Ishikawa (cell line): ENCODE data around the gene HS3ST5.

Experiments used
- CEBPB ChIP-seq: IDR thresholded peaks from 2 replicates; pipeline ENCODE4 v1.6.1; 2012
- CREB1 ChIP-seq: IDR thresholded peaks from 2 replicates; pipeline ENCODE4 v1.6.1; 2012; ENCODE audit warnings: low read depth
- EGR1 ChIP-seq: IDR thresholded peaks from 2 replicates; pipeline ENCODE4 v1.6.1; 2012
- EP300 ChIP-seq: IDR thresholded peaks from 2 replicates; pipeline ENCODE4 v1.6.1; 2012; ENCODE audit warnings: borderline replicate concordance
- FOXM1 ChIP-seq: IDR thresholded peaks from 2 replicates; pipeline ENCODE4 v1.6.1; 2012; ENCODE audit warnings: low read depth, borderline replicate concordance
- MAX ChIP-seq: IDR thresholded peaks from 2 replicates; pipeline ENCODE4 v1.6.1; 2012
- NFIC ChIP-seq: IDR thresholded peaks from 2 replicates; pipeline ENCODE4 v1.6.1; 2012
- RAD21 ChIP-seq: IDR thresholded peaks from 2 replicates; pipeline ENCODE4 v1.6.1; 2012; ENCODE audit warnings: low read depth
- TAF1 ChIP-seq: IDR thresholded peaks from 2 replicates; pipeline ENCODE4 v1.6.1; 2012; ENCODE audit warnings: low read depth, mild to moderate bottlenecking
- TCF12 ChIP-seq: IDR thresholded peaks from 2 replicates; pipeline ENCODE4 v1.6.1; 2012; ENCODE audit warnings: low read depth
- TEAD4 ChIP-seq: IDR thresholded peaks from 2 replicates; pipeline ENCODE4 v1.6.1; 2012
- USF1 ChIP-seq: IDR thresholded peaks from 2 replicates; pipeline ENCODE4 v1.6.1; 2012
- YY1 ChIP-seq: IDR thresholded peaks from 2 replicates; pipeline ENCODE4 v1.6.1; 2012; ENCODE audit warnings: low read depth
- ZBTB7A ChIP-seq: IDR thresholded peaks from 2 replicates; pipeline ENCODE4 v1.6.1; 2012; ENCODE audit warnings: low read depth
- TF ChIP-seq, protein P1 (sequence below): IDR thresholded peaks from 2 replicates; pipeline ENCODE4 v1.6.1; 2012; ENCODE audit warnings: low read depth, mild to moderate bottlenecking

Gene HS3ST5

GRCh38 chr6:114323784-114324183 lies 19.0 kb downstream of the HS3ST5 start:
- TF ChIP-seq ZBTB7A (no peak), TAF1 (no peak), FOXM1 (no peak), TCF12 (no peak), USF1 (no peak), EGR1 (no peak)
- TF ChIP-seq, protein P1, sequence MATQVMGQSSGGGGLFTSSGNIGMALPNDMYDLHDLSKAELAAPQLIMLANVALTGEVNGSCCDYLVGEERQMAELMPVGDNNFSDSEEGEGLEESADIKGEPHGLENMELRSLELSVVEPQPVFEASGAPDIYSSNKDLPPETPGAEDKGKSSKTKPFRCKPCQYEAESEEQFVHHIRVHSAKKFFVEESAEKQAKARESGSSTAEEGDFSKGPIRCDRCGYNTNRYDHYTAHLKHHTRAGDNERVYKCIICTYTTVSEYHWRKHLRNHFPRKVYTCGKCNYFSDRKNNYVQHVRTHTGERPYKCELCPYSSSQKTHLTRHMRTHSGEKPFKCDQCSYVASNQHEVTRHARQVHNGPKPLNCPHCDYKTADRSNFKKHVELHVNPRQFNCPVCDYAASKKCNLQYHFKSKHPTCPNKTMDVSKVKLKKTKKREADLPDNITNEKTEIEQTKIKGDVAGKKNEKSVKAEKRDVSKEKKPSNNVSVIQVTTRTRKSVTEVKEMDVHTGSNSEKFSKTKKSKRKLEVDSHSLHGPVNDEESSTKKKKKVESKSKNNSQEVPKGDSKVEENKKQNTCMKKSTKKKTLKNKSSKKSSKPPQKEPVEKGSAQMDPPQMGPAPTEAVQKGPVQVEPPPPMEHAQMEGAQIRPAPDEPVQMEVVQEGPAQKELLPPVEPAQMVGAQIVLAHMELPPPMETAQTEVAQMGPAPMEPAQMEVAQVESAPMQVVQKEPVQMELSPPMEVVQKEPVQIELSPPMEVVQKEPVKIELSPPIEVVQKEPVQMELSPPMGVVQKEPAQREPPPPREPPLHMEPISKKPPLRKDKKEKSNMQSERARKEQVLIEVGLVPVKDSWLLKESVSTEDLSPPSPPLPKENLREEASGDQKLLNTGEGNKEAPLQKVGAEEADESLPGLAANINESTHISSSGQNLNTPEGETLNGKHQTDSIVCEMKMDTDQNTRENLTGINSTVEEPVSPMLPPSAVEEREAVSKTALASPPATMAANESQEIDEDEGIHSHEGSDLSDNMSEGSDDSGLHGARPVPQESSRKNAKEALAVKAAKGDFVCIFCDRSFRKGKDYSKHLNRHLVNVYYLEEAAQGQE = no peak

DNA sequence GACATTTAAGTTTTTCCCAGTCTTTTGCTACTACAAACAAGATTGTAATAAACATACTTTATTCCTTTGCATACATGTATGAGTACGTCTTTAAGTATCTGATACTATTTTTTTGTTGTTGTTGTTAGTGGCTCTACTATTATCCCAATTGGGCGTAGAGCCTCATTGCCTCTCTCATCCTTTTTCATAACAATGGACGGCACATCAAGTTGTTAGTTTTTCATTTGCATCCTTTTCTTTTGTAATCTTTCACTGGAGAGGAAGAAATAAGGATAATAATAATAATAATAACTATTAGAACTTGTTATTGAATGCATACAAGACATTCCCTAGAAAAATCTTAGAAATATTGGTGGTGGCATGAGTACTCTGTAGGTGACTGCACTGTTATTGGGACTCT lies 23.1 kb downstream of the HS3ST5 start:
- TF ChIP-seq NFIC (no peak), CEBPB (no peak), TCF12 (no peak), EGR1 (no peak), USF1 (no peak), YY1 (no peak), MAX (no peak), ZBTB7A (no peak), RAD21 (no peak), CREB1 (no peak), TAF1 (no peak), FOXM1 (no peak), EP300 (no peak), TEAD4 (no peak)
- TF ChIP-seq, protein P1 = no peak

GRCh38 chr6:114315831-114316595 lies 26.8 kb downstream of the HS3ST5 start:
- no peak for TF ChIP-seq CREB1
- TF ChIP-seq RAD21 = no peak
- TF ChIP-seq TAF1 = no peak
- TF ChIP-seq EGR1 = no peak
- no peak for TF ChIP-seq TCF12
- TF ChIP-seq NFIC = no peak
- no peak for TF ChIP-seq TEAD4
- TF ChIP-seq FOXM1 = no peak
- TF ChIP-seq YY1 = no peak
- TF ChIP-seq, protein P1 = no peak
- TF ChIP-seq CEBPB = no peak
- no peak for TF ChIP-seq MAX

GRCh38 chr6:114312931-114313330 lies 29.9 kb downstream of the HS3ST5 start:
- TF ChIP-seq FOXM1 = no peak
- no peak for TF ChIP-seq EP300
- TF ChIP-seq MAX = no peak
- TF ChIP-seq TCF12 = no peak
- no peak for TF ChIP-seq USF1
- no peak for TF ChIP-seq ZBTB7A
